HG03064 (cell line): Measurements from ENCODE around the gene PLEKHM2.

Experiments
- ATAC-seq: cut with Tn5 transposase; IDR thresholded peaks from one replicate; pipeline ENCODE4 v1.9.1; 2021; ENCODE audit warnings: low read depth; ENCODE audit not compliant: unreplicated experiment

The PLEKHM2 gene

DNA sequence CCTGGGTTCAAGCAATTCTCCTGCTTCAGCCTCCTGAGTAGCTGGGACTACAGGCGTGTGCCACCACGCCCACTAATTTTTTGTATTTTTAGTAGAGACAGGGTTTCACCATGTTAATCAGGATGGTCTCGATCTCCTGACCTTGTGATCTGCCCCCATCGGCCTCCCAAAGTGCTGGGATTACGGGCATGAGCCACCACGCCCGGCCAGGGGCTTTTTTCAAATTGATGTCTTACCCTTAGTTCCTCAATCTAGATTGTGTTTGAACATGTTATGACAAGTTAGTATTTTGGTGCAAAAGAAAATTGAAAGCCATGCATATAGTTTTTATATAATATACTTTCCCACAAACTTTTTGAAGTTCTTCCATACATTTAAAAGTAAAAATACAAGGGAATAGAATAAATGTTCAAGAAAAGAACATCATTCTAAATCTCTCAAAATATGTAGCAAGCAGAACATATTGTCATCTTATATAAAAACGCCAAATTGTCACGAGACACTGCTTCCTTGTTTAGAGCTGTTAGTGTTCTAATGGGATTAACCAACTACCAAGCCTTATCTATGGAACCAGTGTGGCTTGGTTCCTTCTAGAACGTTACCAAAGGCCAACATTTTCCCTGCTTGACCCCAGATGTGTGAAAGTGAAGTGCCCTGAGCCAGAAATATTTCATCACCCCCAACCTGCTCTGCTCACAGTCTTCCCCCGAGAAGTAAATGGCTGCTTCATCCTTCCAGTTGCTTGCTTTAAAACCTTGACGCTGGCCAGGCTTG is 9.5 kb upstream of the PLEKHM2 start:
- ATAC-seq = no peak

DNA sequence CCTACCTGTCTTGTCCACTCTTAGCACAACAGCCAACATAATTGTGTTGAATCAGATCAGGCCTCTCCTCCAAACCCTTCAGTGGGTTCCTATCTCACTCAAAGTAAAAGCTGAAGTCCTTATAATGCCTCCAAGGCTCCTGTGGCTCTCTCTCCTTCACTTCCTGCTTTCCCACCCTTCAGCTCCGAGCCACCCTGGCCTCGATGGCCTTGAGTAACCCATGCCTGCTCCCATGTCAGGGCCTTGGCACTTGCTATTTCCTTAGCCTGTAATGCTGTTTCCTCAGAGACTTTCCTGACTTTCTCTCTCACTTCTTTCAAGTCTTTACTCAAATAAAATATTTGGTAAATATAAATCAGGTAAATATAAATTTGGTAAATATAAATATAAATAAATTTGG is 8.1 kb upstream of the PLEKHM2 start:
- ATAC-seq = no peak

DNA sequence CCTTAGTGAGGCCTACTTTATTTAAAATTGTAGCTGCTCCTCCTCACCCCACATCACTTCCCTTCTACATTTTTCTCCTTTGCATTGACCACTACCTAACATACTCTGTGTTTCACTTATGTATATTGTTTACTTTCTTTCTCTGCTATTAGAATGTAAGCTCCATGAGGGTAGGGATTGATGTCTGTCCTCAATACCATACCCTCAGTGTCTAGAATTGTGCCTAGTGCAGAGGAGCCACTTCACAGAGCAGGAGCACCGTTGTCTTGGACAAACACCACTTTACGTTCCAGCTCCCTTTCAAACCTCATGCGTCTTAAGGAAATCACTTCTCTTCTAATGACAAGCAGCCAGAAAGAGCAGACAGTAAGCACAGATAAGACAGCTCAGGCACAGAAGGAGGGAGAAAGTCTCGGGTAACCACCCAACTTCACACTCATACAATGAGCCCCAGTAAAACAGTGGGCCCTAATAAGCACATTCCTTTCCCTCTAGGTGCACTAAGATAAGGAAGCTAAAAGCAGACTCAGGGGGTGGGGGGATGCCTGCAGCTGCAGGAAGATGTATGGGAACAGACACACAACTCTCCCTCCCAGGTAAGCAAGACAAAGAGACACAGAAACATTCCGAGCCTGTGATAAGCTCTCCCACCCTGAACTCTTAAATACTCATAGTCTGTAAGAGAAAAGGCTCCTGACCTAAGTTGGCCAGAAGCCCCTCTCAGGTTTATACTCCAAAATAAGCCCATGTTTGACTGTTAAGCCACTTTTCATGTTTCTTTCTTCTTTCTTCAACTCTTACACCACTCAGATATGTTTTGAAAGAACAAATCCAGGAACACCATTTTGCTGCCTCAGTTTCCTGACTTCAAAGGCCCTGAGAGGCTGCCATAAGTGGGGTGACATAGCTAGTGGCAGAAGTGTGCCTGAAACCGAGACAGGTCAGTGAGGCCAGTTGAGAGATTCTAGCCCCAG is 7.1 kb upstream of the PLEKHM2 start:
- no peak for ATAC-seq

DNA sequence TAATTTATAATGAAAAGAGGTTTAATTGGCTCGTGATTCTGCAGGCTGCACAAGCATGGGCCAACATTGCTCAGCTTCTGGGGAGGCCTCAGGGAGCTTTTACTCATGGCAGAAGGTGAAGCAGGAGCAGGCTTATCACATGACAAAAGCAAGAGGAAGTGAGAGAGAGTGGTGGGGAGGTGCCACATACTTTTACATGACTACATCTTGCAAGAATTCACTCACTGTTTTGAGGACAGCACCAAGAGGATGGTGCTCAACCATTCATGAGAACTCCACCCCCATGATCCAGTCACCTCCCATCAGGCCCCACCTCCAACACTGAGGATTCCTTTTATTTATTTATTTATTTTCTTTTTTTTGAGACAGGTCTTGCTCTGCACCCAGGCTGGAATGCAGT is 5.5 kb upstream of the PLEKHM2 start:
- ATAC-seq = no peak

DNA sequence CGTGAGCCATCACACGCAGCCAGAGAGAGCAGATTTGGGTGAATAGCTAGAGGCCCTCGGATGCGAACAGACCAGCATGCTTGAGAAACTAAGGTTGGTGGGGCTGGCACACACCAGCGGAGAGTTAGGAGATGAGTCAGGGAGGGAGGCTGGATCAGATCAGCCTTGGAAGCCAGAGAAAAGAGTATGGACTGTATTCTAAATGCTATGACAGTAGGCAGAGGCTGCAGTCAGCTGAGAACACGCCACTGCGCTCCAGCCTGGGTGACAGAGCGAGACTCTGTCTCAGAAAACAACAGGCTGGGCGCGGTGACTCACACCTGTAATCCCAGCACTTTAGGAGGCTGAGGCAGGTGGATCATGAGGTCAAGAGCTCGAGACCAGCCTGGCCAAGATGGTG is 4.0 kb upstream of the PLEKHM2 start:
- no peak for ATAC-seq

DNA sequence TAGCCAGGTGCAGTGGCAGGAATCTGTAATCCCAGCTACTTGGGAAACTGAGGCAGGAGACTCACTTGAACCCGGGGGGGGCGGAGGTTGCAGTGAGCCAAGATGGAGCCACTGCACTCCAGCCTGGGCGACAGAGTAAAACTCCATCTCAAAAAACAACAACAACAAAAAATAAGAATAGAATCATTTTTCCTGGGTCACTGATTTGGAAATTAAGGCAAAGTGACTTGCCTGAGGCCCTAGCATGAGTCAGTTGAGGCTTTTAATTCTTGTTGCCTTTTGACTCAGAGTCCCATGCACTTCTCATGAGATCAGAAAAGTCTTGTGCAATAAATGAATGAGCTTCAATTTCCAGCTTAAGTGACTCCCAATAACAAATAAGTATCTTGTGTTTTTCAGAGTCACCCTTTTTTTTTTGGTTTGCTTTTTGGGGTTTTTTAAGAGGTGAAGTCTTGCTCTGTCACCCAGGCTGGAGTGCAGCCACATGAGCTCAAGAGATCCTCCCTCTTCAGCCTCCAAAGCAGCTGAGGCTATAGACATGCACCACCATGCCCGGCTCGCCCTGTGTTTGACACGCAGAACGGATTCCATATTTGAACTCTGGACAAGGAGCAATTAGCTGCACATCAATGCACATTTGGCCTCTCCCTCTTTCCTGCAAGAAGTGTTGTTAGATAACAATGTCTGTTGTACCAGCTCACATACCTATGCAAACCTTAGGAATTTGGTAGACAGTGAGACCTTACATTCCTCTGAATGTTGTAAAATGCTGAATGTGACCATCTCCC is 3.4 kb upstream of the PLEKHM2 start:
- ATAC-seq = no peak

DNA sequence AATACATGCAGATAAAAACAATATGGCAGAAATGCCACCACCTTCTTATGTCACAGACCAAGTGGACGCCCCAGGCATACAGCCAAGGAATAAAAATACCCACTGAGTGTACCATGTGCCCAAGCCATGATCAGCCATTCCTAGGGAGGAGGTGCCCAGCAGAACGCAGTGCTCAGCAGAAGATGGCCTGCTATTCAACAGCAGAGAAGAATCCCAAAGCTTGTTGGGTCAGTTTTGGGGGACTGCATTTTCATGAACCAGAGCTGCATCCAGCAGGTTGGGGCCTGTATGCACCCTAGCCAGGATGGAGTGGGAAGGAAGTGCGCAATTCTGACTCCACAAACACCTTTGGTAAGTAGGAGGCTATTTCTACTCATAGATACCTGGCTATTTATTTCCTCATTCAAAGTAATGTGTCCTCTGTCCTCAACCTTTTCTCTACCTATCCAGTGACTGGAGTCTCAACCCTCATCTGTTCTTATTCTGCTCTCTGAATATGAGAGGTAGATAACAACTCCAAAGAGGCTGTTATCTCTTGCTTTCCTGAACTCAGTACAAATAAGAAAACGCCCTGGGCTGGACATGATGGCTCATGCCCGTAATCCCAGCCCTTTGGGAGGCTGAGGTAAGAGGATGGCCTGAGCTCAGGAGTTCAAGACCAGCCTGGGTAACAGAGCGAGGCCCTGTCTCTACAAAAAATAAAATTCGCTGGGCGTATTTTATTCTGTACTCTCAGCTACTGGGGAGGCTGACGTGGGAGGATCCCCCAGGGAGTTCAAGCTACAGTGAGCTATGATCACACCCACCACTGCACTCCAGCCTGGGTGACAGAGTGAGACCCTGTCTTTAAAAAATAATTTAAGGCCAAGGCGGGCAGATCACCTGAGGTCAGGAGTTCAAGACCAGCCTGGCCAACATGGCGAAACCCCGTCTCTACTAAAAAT is 2.5 kb upstream of the PLEKHM2 start:
- ATAC-seq = no peak

DNA sequence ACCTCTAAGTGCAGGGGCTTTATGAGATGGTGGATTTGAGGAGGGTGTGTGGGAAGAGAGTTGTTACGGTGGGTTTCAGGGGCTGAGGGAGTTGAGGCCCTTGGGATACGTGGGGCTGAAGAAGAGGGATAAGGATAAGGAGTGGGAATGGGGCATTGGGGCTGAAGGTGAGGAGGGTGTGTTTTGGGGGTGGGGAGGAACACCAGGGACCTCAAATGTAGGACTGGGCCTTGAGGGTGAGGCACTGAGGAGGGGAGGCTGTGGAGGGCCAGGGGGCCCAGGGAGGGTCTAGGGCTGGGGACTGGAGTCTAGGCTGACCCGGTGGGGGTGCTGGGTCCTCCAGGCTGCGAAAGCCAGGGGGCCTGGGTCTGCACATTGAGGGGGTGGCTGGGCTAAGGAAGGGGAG is 1.2 kb upstream of the PLEKHM2 start:
- ATAC-seq = no peak

DNA sequence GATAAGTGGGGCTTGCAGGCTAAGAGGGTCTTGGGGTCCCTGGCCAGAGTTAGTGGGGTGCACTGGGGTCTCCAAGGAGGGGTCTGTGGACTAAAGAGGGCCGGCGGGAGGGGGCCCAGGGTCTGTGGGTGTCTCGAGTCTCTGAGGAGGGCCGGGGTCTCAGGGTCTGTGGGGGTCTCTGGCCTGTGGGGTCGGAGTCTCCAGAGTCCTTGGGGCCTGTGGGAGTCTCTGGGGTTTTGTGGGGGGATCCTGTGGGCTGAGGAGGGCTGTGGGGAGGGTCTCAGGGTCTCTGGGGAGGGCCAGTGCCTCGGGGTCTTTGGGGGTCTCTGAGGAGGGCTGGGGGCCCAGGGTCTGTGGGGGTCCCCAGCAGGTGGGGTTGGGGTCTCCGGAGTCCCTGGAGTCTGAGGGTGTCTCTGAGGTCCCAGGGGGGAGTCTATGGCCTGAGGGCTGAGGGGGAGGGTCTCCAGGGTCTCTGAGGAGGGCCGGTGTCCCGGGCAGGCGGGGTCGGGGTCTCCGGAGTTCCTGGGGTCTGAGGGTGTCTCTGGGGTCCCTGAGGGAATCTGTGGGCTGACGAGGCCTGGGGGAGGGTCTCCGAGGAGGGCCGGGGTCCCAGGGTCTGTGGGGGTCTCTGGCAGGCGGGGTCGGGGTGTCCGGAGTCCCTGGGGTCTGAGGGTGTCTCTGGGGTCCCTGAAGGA is 628 bp upstream of the PLEKHM2 start:
- no peak for ATAC-seq

DNA sequence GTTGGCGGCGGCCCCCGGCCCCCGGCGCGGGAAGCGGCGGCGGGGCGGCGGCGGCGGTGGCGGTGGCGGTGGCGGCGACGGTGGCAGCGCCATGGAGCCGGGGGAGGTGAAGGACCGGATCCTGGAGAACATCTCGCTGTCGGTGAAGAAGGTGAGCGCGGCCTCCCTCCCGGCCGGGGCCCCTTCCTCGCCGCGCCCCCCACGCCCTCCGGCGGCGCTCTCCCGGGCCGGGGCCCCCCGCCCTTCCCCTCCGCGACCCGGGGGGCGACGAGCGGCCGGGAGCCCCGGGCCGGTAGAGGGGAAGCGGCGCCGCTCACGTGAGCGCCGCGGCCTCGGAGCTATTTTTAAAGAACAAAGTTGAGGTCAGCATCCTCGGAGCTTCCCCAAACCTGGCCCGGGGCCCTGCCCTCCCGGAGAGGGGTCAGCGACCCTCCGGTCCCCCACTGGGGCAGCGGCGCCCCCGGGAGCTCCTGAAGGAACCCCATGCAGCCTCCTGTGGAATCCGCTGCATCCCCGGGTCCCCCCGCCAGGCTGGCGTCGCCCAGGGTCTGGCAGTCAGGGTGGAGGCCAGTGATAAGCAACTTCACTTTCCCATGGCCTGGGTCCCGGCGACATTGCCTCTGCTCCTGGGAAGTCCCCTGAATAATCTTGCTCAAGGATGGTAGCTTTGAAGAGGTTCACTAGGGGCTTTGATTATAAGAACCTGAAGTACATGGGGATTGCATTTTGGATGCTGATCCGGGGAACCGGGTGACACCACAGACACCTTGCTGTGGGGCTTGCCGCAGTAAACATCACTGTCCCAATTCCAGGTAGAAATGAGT is 560 bp downstream of the PLEKHM2 start:
- ATAC-seq = no peak

DNA sequence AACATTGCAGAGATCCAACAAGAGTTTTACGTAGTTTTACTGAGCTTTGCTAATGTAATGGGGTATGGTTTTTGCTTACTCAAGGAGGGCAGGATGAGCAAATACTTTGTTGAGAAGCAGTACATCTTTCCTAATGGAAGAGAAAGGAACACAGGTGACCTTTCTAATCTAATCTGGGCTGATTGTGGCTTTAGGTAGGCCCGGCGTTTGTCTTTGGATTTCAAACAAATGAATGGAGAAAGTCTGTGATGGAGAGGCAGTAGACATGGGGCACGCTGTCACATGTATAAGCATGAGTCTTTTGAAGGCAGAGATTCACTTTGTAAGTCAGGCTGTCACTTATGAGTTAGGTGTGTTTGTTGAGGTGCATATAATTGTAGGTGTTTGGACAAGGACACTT is 1.7 kb downstream of the PLEKHM2 start:
- ATAC-seq = no peak

DNA sequence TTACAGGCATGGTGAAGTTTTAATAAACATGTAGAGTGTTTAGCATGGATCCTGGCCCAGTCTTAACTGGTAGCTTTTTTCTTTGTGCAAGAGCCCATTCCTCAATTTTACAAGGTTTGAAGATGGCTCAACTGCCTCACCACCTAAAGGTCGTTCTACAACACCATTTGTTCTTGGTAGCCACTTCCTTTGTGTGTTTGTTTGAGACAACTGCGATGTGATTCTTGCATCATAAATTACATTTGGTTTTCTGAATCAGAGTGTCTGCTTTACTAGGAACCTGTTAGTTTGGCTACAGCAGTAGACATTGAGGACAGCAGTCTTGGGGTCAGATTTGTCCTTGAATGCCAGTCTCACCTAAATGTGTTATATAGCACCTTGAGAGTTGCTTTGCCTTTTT is 3.3 kb downstream of the PLEKHM2 start:
- no peak for ATAC-seq

DNA sequence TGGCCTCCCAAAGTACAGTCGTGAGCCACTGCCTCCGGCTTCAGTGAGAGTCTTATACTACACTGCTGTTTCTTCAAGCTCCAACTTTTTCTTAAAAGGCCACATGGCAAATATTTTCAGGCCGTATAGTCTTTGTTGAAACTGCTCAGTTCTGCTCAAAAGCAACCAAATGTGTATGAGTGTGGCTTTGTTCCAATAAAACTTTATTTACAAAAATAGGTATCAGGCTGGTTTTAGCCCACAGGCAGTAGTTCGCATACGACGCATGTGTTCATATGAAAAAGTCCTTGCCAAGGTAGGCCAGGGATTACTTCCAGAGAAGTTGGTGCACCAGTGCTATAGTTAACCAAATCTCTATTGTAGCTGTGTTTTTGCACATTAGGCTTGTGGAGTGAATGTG is 6.2 kb downstream of the PLEKHM2 start:
- ATAC-seq = no peak

DNA sequence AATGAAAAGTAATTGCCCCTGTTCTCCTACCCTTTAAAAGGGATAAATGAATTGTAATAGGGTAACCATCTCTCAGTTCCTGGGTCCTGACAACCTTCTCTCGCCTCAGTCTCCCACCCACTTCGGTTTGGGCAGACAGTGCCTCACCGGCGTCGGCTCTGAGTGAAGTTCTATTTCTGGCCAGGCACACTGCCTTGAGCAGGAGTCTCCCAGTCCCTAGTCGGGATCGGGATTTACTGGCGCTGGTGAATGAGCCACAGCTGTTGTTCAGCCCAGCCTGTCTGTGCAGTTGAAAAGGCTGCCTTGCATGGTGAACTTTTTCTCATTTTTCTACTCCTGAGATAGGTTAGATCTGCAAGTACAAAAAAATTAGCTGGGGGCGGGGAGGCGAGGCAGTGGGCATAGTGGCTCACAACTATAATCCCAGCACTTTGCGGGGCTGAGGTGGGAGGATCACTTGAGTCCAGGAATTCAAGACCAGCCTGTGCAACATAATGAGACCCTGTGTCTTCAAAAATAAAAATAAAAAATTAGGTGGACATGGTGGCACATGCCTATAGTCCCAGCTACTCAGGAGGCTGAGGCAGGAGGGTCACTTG is 7.4 kb downstream of the PLEKHM2 start:
- ATAC-seq = no peak

DNA sequence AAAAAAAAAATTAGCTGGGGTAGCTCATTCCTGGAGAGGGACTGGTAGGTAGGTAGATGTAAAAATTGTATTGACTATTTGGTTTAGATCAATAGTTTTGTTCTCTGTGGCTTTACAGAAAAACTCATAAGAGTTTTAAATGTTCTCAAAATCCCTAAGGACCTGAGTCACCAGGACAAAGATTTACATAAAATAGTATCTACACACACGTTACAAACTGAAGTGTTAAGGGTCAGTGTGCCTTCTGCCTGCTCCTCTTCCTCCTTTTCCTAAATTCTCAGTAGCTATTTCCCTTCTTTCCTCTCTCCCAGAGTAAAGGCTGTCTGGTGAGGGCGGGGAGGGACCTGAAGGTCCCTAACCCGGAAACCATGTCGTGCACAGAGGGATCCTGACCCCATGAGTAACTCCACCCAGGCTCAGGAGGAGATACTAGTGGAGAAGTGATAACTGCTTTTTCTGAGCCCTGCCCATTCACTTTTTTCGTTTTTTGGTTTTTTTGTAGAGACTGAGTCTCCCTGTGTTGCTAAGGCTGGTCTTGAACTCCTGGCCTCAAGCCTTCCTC is 8.1 kb downstream of the PLEKHM2 start:
- ATAC-seq = no peak

DNA sequence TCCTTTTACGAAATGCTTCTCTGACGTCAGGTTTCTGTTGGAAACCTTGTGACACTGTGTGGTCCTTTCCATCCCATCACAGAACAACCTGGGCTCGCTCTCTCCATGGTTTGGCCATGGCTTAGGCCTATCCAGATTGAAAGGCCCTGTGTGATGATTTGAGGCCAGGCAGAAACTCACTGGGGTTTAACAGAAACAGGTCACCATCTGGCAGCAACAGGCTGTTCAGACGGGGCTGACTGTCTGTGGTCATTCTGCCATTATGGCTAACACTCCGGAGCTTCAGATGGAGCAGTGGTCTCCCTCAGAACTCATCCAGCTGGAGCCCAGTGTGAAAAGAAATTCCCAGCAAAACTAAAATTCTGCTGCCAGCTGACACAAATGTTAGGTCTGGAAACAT is 9.3 kb downstream of the PLEKHM2 start:
- ATAC-seq = no peak

DNA sequence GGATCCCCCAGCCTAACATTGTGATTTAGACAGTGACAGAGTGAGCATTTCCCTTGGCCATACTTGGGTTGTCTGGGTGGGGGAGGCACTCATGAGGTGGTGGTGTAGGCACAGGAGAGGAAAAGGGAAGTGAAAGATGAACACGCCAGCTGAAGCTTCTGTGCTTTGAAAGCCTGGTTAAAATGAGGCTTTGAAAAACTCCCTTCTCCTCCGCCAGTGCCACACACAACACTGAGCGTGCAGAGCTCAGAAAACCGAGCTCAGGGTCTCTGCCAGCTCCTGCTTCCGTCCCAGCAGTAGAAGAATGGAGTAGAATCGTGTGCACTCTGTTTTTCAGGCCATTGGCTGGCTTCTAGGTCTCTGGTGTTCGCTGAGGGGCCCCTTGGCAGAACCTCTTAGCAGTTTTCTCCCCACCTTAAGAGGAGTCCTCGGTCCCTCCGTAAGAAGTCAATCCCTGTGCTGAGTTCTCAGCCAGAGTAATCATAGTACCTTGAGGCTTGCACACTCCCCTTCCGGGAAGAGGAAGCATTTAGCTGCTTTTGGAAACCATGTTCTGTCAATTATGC is 12.9 kb downstream of the PLEKHM2 start:
- ATAC-seq = peak; percentile 92
